ENCODE results near the gene TECTA.

DNA sequence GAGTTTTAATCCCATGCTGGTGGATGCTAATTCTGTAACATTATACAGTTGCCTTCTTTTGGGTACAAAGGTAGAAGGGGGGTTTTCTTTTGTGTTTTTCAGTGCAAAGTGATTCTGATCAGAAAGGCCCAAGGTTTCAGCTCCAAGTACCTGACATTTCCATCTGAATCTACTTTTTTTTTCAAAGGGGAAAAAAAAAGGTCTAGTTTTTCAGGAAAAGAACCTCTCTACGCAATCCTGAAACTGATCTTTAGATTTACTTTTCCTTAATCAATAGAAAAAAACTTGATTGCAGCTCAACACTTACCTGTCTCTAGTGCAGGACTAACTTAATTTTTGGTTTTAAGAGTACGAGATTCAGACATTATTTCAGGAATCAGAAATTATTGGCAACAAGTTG lies at the start of gene TECTA:
- no peak for TF ChIP-seq POLR2AphosphoS5 (IDR thresholded peaks at IDR 0.05; ENCODE audit: borderline replicate concordance, low read depth, low read length)
- no peak for TF ChIP-seq EZH2 (IDR thresholded peaks at IDR 0.05)
- no peak for TF ChIP-seq FOXP2 (optimal IDR thresholded peaks at IDR 0.05; ENCODE audit: control extremely low read depth, extremely low read length, insufficient read depth)

Data from SK-N-MC (cell line).